Measurements from ENCODE around the gene DYNLRB1.

The DYNLRB1 gene

GRCh38 chr20:34579191-34579978 lies 63.2 kb downstream of the DYNLRB1 start:
- H3K27ac ChIP-seq: peak overlapping the region; percentile 53
- peak; percentile 85 for TF ChIP-seq CTCF (conservative IDR thresholded peaks at IDR 0.05)

DNA sequence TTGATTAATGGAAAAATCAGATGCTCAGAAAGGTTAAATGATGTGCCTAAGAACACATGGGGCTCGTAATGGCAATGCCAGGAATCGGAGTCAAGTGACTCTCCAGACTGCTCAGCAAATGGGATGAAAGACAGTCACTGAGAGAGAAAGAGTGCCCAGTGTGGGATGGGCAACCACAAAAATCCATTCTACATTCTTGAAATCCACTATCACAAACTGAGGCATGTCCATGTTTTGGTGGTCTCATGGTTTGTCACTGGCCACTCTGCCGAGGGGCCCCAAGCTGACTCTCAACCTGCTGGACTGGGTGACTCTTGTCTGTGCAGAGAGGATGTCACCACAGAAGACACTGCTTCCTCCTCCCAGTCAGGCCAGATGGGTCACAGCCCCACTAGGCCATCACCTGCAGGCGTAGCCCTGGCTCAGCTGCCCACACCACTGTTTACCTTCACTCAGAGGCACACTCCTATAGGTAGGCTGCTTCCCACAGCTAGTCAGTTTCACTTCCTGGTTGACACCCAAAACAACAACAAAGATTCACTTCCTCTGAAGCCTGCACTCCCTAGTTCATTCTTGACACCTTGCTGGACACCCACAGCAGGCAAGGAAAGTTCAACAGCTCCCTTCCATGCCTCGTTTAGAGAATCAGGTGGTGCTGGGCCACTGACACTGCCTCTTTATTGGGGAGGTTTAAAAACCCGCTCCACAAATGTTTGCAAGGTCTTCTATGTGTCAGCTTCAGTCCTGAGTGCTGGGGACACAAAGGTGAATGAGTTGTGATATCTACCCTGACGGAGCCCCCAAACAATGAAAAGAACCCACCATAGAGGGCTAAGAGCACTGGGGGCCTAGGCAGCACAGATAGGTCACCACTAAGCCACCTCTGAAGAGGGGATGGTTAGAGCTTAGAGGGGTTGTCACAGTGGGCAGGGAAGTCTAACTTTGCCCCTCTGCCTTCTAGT lies 64.0 kb downstream of the DYNLRB1 start:
- no peak for TF ChIP-seq CTCF (conservative IDR thresholded peaks at IDR 0.05)
- peak overlapping the region; percentile 53 for H3K27ac ChIP-seq

DNA sequence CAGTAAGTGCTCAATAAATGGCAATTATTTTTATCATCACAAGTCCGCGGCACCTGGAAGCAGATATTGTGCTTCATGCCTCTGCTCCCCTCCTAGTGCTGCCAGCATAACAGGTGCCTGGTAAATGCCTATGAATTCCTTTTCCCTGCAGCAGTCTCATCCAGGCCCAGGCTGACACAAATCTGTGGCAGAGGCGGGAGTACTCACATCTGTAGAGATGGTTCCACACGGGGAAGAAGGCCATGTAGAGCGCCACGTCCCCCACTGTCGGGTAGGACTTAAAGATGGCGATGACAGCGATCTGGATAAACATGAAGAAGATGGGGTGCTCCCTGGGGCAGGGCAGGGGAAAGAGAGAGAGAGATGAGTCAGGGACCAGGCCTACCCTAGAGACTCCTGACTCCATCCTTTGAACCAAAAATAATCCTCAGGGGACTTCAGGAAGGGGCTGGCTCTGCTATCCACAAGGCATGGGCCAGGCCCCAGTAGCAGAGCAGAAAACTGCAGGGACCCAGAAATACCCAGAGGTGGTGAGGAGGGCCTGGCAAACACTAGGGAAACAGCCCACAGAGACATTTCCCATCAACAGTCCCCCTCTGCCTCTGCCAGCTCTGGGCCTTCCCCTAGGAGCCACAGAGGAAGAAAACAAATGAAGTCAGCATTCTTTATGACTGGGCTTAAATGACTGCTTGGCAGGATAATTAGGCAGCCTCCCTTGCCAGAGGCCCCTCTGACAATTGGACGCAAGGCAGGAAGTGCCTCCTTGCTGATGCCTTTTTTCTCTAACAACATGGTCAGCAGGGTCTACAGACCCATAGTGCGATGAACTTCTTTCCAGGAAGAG lies 65.3 kb downstream of the DYNLRB1 start:
- no peak overlapping the region for H3K27ac ChIP-seq
- no peak for TF ChIP-seq CTCF (conservative IDR thresholded peaks at IDR 0.05)

DNA sequence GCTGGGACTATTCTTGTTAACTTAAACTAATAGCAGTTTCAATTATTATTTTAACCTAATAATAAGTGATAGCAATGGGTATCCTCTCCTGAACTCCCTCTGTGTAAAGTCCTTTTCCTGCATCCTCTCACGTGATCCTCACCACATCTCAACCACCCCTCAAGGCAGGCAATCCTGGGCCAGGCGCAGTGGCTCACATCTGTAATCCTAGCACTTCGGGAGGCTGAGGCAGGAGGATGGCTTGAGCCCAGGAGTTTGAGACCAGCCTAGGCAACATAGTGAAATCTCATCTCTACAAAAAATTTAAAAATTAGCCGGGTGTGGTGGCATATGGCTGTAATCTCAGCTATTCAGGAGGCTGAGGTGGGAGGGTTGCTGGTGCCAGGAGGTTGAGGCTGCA lies 66.0 kb downstream of the DYNLRB1 start:
- no peak for TF ChIP-seq CTCF (conservative IDR thresholded peaks at IDR 0.05)

GRCh38 chr20:34582911-34583310 lies 66.7 kb downstream of the DYNLRB1 start:
- TF ChIP-seq CTCF (conservative IDR thresholded peaks at IDR 0.05): no peak
- H3K27ac ChIP-seq: no peak overlapping the region

More for the DNA sequence above, 66.0 kb downstream of the DYNLRB1 start:
- no peak overlapping the region for H3K27ac ChIP-seq

DNA sequence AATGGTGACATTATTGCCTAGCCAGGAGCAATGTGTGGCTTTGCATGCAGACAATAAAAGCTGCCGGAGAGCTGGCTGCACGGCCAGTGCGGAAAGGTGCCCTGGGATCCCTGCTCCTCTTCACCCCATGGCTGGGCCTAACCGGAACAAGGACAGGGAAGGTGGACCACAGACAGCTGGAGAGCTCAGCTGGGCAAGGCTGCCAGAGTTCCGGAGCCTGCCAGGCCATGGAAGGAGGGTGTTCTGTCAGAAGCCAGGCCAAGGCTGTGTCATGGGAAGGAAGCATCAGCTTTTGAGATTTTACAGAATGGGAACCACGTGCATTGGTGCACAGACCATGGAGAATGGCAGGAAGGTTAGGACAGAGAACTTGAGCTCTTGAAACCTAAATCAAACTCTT lies 67.3 kb downstream of the DYNLRB1 start:
- TF ChIP-seq CTCF (conservative IDR thresholded peaks at IDR 0.05): no peak
- H3K27ac ChIP-seq: no peak overlapping the region

Measured in VCaP (cell line).